ENCODE data around the gene CELF4. TPM values are rescaled to one million over a fixed set of nuclear protein-coding genes. Genes with fewer than 3 reads are reported as not detected.
A peak's percentile ranks its signal among the peaks of the same experiment; 100 is the strongest.

Gene CELF4
- total and polyA plus RNA-seq, 2 experiments from 2014 or later: 1.6 to 2.1 TPM

DNA sequence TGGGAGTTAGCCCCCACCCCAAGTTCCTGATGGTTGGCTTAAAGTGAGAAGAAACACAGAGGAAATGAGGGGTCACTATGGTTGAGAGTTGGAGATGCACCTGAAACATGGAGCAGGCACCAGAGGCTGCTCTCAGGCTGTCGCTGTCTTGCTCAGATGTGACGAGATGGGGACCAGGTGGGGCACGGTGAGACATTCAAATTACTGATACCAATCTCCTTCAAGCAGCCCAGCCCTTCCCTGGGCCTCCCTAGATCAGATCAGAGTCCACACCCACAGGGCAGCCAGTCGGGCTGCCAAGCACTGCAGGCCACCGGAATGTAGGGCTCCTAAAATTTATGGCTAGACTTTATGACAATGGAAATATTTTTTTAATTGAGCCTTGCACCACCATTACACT is 176.6 kb downstream of the CELF4 start:
- Histone ChIP-seq H3K4me3 (no peak overlapping the region), H3K36me3 (no peaks in the 10 kb centered on the region), H3K27ac (no peak overlapping the region), H3K4me1 (ENCODE audit: low read depth) (no peaks in the 10 kb centered on the region), H3K27me3 (peaks cover 14% of the 10 kb centered on the region), H3K9me3 (ENCODE audit: low read depth) (no peaks in the 10 kb centered on the region)
- TF ChIP-seq, protein P1, sequence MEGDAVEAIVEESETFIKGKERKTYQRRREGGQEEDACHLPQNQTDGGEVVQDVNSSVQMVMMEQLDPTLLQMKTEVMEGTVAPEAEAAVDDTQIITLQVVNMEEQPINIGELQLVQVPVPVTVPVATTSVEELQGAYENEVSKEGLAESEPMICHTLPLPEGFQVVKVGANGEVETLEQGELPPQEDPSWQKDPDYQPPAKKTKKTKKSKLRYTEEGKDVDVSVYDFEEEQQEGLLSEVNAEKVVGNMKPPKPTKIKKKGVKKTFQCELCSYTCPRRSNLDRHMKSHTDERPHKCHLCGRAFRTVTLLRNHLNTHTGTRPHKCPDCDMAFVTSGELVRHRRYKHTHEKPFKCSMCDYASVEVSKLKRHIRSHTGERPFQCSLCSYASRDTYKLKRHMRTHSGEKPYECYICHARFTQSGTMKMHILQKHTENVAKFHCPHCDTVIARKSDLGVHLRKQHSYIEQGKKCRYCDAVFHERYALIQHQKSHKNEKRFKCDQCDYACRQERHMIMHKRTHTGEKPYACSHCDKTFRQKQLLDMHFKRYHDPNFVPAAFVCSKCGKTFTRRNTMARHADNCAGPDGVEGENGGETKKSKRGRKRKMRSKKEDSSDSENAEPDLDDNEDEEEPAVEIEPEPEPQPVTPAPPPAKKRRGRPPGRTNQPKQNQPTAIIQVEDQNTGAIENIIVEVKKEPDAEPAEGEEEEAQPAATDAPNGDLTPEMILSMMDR (IDR thresholded peaks at IDR 0.05; ENCODE audit: low read depth, low read length): no peak
- DNase-seq (ENCODE audit: low read depth in 1 of 2, low spot score in 1 of 2): no peak

DNA sequence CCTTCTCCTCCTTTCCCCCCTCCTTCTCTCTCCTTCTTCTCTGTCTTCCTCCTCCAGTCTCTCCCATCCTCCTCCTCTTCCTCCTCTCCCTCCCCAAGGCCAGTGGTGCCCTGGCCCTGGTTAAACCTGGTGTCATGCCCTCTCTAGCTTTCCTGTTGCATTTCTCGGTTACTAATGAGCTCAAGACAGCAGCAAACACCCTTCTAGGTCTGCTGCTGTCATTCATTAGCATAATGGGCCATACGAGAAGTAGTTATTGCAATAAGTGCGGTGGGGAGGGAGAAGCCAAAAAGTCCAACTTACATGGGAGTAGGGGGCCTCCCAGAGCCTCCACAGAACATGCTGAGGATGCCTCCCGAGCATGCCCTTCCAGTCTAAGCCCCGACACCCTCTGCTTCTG is 177.2 kb downstream of the CELF4 start:
- no peaks in the 10 kb centered on the region for H3K36me3 ChIP-seq
- no peak overlapping the region for H3K27ac ChIP-seq
- DNase-seq (ENCODE audit: low read depth in 1 of 2, low spot score in 1 of 2): no peak
- H3K4me3 ChIP-seq: no peak overlapping the region
- TF ChIP-seq, protein P1 (IDR thresholded peaks at IDR 0.05; ENCODE audit: low read depth, low read length): no peak
- H3K9me3 ChIP-seq (ENCODE audit: low read depth): no peaks in the 10 kb centered on the region
- peaks cover 11% of the 10 kb centered on the region for H3K27me3 ChIP-seq
- H3K4me1 ChIP-seq (ENCODE audit: low read depth): no peaks in the 10 kb centered on the region

DNA sequence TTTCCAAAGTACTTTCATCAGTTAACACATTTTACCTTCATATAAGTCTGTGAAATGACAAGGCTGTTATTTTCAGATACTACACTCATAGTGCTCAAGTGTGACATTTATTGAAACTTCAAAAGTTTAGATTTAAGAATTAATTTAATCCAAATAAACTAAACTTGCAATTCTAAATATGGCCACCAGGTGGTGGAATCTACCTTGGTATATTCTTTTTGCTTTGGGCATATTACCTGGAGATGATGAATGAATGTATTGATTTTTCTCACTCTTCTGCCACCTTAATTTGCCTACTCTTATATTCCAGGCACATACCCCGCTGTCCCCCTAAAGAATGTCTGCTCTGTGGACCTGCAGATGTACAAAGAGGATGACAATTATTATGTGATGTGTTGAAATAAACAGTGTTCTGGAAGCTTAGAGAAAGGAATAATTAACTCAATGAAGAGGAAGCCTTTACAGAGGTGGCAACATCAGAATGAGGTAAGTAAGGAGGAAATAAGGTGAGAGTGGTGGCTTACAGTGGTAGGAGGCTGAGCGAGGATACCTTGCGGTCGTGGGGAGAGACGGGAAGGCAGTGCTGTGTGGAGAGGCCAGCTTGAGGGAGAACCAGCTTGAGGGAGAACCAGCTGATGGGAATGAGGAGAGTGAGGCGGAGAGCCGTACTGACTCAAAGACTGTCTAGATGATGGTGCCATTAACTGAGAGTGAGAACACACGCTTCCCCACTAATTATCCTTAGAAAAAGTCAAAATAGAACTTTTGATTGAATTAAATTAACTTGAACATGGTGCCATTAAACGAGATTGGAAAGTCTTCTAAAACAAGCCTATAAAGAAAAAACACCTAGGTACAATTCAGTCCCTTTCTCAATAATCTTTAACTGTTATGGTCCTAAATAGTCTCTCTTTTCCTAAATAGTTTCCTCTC is 179.5 kb downstream of the CELF4 start:
- no peaks in the 10 kb centered on the region for H3K9me3 ChIP-seq (ENCODE audit: low read depth)
- no peak overlapping the region for H3K4me3 ChIP-seq
- H3K27ac ChIP-seq: no peak overlapping the region
- TF ChIP-seq, protein P1 (IDR thresholded peaks at IDR 0.05; ENCODE audit: low read depth, low read length): peak; percentile 56
- DNase-seq (ENCODE audit: low read depth in 1 of 2, low spot score in 1 of 2): peak; percentile 53 to 60
- no peaks in the 10 kb centered on the region for H3K4me1 ChIP-seq (ENCODE audit: low read depth)
- H3K36me3 ChIP-seq: no peaks in the 10 kb centered on the region
- H3K27me3 ChIP-seq: no peaks in the 10 kb centered on the region

DNA sequence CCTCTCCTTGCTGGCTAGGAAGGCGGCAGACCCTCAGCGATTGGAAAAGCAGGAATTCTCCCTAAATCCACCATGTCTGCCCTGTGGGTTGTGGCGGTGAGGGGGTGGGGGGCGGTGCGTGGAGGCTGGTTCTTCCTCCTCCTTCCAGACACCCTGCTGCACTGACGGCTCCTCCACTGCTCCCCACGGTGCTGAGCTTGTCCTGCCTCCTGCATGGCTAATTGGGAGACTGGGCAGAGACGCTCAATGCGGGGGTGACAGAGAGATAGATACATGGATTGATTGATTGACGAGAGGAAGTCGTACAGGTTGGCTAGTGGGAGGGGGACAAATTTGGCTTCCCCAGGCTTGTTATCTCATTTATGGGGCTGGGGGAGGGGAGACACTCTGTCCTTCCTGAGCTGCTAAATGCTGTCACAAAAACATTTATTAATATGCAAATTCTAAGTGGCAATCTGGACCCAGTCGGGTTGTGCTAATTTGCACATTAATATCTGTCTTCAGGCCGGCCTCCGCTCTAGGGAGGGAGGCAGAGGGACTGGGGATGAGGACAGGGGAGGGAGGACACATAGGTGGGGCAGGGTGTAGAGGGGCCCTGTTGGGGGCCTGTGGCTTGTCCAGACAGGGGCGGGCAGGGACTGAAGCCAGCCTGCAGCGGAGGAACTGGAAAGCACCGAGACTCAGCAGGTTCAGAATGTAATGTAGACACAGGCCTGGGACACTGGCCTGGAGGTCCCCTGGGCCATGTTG is 181.6 kb downstream of the CELF4 start:
- Histone ChIP-seq H3K27me3 (peaks cover under 1% of the 10 kb centered on the region), H3K4me1 (ENCODE audit: low read depth) (no peaks in the 10 kb centered on the region), H3K36me3 (no peaks in the 10 kb centered on the region), H3K27ac (no peak overlapping the region), H3K4me3 (no peak overlapping the region), H3K9me3 (ENCODE audit: low read depth) (no peaks in the 10 kb centered on the region)
- TF ChIP-seq, protein P1 (IDR thresholded peaks at IDR 0.05; ENCODE audit: low read depth, low read length): no peak
- DNase-seq (ENCODE audit: low read depth in 1 of 2, low spot score in 1 of 2): no peak

DNA sequence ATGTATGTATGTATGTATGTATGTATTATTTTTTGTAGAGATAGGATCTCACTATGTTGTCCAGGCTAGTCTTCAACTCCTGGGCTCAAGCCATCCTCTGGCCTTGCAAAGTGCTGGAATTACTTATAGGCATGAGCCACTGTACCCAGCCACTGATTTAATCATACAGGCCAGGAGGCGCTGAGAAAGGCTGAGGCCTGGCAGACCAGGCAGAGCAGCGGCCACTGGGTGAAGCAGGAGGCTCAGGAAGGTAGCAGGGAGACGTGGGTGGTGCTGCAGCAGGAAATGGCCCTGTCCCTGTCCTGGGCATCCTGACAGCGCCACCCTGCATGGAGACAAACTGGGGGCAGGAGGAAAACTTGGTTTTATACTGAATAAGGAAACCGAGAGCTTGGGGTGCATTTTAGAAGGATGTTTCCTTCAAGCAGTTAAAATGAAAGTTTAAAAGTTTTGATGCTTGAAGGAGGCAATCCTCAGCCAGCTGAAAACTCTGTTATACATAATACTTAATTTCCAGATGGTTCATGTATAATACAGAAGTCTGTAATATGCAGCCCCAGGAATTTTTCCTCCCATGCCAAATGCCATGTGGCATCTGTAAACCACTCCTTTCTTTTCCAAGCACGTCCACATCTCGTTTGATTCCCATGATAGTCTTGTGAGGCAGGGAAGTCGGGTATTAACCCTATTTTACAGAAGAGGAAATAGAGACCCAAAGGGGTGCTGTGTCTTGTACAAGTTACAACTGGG is 182.4 kb downstream of the CELF4 start:
- peak in 1 of 2 donors; percentile 16 for DNase-seq (ENCODE audit: low read depth in 1 of 2, low spot score in 1 of 2)
- TF ChIP-seq, protein P1 (IDR thresholded peaks at IDR 0.05; ENCODE audit: low read depth, low read length): no peak

More for the DNA sequence above, 182.4 kb downstream of the CELF4 start:
- no peak overlapping the region for H3K4me3 ChIP-seq
- peaks cover 8% of the 10 kb centered on the region for H3K27me3 ChIP-seq
- H3K27ac ChIP-seq: no peak overlapping the region
- H3K4me1 ChIP-seq (ENCODE audit: low read depth): no peaks in the 10 kb centered on the region
- H3K36me3 ChIP-seq: no peaks in the 10 kb centered on the region
- no peaks in the 10 kb centered on the region for H3K9me3 ChIP-seq (ENCODE audit: low read depth)
